ENCODE measurements around the gene CTAGE1.

DNA sequence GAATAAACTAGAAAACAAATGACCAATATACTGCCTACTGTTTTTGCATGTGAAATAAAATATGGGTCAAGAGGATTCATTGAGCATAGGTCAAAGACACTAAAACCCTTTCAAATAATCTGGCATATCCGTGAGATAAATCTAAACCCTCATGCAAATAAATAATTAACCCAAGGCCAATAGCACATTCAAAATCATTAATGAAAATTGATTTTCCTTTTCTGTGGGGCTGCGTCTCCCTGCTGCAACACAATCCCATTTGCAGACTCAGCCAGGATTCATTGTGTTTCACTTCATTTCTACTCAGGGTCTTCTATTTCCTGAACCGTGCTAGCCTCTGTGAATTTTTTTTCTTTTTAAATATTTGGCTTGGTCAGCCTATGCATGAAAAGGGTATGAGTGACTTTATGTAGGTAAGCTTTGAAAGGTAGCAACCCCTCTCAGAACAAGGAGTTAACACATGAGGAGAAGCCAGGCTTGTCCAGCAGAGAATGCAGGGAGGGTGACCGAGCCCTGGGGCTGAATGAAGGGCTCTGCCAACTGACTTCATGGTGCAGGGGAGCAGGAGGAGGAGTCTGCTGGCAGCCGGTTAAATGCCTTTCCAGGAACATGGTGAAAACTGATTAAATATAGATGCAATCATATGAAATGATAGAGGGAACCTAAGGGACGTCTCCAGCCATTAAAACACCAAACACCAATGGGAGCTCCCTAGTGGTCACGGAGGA, 10.3 kb upstream of the CTAGE1 start:
- TF ChIP-seq, protein P1, sequence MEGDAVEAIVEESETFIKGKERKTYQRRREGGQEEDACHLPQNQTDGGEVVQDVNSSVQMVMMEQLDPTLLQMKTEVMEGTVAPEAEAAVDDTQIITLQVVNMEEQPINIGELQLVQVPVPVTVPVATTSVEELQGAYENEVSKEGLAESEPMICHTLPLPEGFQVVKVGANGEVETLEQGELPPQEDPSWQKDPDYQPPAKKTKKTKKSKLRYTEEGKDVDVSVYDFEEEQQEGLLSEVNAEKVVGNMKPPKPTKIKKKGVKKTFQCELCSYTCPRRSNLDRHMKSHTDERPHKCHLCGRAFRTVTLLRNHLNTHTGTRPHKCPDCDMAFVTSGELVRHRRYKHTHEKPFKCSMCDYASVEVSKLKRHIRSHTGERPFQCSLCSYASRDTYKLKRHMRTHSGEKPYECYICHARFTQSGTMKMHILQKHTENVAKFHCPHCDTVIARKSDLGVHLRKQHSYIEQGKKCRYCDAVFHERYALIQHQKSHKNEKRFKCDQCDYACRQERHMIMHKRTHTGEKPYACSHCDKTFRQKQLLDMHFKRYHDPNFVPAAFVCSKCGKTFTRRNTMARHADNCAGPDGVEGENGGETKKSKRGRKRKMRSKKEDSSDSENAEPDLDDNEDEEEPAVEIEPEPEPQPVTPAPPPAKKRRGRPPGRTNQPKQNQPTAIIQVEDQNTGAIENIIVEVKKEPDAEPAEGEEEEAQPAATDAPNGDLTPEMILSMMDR (IDR thresholded peaks at IDR 0.05), result no peak
- no peak for TF ChIP-seq POLR2A (IDR thresholded peaks at IDR 0.05; ENCODE audit: low read depth)

Data from esophagus muscularis mucosa (tissue), 3 donors.